ENCODE data around the gene ARRDC2.
"Not testable (repeated sequence)": the region's sequence is repeated elsewhere in the genome, so short reads cannot be mapped to it uniquely, and the experiment has no call there.

The ARRDC2 gene

DNA sequence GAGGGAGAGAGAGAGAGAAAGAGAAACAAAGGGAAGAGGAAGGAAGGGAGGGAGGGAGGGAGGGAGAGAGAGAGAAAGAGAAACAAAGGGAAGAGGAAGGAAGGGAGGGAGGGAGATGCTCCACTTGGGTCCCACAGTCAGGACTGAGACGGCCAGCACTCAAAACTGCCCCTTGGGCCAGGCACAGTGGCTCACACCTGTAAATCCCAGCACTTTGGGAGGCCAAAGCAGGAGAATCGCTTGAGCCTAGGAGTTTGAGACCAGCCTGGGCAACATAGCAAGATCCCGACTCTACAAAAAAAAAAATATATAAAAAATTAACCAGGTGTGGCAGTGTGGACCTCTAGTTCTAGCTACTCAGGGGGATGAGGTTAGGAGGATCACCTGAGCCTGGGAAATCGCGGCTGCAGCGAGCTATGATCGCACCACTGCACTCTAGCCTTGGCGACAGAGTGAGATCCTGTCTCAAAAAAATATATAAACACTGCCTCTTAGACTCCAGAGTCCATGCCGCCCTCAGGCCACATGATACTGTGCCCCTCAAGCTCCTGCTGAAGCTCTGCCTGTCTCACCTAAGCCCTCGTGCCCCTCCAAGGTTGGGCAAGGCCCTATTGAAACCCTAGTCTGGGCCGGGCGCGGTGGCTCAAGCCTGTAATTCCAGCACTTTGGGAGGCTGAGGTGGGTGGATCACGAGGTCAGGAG, 8.4 kb downstream of the ARRDC2 start:
- DNase-seq (ENCODE audit: low read depth in 3 of 3, low spot score in 1 of 3), result no peak

DNA sequence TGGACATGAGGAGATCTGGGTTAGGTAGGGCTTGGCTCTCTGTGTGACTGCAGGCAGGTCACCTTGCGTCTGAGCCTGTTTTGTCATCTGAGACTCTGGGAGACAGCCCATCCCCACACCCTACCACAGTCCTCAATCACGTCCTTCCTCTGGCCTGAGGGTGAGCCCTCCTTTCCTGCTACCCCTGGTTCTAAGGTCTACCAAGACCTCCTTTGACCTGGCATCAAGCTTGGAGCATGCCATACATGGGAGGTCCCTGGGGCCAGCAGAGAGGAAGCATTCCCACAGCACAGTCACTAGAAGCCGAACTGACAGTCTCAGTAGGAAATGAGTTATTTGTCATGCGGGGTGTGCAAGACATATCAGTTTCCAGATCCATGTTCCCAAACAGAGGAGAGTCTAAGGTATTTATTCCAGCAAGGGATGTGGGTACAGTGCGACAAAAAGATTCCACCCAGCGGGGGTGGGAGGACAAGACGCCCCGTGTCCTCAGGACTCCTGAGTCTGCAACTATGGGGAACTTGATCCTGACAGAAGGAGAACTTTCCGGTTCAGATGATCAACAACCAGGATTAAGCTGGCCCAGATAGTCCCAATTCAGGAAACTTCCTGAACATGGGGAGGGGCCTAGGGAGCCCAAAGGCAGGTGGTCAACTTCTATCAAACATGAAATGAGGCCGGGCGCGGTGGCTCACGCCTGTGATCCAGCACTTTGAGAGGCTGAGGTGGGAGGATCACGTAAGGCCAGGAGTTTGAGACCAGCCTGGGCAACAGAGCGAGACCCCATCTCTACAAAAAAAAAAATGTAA, 9.5 kb downstream of the ARRDC2 start:
- DNase-seq (ENCODE audit: low read depth in 3 of 3, low spot score in 1 of 3), result no peak

DNA sequence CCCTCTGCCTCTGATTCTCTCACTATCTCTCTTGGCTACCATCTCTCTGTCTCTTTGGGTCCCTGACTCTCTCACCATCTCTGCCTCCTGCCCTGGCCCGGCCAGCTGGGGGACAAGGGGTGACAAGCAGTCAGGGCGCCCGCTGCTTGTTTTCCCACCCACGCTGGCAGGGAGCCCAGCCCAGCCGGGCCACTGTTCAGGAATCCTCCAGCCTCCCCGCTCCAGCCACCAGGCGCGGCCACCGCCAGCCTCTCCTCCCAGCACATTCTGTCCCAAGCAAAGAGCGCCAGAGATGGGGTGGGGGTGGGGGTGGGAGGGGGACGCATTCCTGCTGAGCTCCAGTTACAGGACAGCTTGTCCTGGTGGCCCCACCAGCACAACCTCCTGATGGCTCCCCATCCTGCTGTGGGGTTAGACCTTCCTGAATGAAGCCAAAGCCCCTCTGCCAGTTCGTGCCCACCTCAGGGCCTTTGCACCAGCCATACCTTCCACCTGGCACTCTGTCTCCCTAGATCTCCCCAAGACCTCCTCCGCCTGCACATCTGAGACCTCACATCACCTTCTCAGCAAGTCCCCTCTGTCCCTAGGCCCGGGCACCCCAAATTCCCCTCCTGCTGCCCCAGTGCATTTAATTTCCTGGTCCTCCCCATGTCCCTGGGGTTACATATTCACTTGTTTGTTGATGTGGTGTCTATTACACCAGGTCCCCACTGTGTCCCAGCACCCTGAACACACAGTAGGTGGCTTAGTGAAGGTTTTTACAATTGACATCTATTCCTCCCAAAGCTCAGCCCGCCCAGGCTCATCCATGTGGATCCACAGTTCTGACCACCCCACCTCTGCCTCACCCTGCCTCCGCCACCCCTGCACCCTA, 12.5 kb downstream of the ARRDC2 start:
- DNase-seq (ENCODE audit: low read depth in 3 of 3, low spot score in 1 of 3), result no peak

DNA sequence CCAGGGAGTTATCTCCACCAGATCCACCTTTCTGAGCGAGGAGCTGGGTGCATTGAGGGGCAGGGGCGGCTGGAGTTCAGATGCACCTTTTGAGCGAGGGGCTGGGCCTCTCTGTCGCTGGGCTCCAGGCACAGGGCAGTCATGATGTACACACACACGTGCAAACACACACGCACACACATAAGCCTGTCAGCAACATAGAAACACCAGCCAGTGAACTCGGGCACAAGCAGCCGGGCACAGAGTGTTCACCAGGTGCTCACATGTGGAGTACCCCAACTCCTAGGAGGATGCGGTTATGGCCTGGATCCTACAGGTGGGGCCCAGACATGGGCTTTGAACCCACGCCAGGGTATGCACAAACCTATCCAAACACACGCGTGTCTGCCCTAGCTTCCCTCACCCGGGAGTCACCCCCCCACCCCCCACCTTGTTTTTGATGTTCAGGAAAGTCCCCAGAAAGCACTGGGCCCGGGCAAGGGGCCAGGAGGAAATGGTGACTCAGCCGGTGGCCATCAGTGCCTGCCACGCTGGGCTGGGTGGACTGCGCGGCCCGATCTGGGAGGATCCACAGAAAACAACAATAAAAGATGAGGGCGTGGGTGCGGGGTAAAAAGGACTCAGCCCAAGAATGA, 13.3 kb downstream of the ARRDC2 start:
- peak in 2 of 3 donors; percentile 70 to 73 for DNase-seq (ENCODE audit: low read depth in 3 of 3, low spot score in 1 of 3)

DNA sequence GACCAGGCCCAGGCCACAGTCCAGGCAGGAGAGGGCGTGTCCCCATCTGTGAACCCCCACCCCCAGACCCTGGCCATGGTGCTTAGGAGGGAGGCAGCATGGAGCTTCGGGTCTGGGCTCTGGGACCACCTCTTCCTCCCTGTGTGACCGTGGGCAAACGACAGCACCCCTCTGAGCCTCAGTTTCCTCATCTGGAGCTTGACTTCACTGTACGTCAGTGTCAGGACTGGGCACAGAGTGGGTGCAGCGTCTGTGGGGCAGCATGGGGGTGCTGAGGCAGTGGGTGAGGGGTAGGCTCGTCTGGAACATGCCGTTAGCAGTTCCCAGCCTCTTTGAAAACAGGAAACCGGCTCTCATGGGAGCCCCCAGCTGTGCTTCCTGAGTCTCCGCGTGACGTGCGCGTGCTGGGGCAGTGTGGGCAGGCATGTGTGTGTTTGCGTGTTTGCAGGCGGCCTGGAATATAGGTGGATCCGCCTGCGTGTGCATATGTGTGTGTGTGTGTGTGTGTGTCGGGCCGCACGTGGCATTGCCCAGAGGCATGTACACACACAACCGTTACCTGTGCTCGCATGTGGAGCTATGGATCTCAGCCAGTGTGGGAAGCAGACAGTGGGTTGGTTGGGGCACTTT, 15.8 kb downstream of the ARRDC2 start:
- DNase-seq (ENCODE audit: low read depth in 3 of 3, low spot score in 1 of 3), result peak in 1 of 3 donors; percentile 49

DNA sequence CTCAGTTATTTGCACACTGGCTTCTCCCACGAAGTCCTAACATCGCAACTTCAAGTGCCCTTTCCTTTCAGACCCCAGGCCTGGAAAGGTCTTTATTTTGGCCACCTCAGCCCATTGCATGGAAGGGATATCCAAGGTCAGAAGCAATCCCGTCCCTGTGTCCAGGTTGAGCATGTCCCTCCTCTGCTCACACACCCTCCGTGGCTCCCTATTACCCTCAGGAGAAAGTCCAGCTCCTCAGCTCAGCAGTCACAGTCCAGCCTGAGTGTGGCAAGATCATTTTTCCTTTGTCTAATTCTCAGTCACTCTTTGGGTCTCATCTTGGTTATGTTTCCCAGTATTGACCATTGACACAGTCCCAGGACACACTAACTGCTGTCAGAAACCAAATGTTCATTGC, 19.2 kb downstream of the ARRDC2 start:
- no peak for DNase-seq (ENCODE audit: low read depth in 3 of 3, low spot score in 1 of 3)

DNA sequence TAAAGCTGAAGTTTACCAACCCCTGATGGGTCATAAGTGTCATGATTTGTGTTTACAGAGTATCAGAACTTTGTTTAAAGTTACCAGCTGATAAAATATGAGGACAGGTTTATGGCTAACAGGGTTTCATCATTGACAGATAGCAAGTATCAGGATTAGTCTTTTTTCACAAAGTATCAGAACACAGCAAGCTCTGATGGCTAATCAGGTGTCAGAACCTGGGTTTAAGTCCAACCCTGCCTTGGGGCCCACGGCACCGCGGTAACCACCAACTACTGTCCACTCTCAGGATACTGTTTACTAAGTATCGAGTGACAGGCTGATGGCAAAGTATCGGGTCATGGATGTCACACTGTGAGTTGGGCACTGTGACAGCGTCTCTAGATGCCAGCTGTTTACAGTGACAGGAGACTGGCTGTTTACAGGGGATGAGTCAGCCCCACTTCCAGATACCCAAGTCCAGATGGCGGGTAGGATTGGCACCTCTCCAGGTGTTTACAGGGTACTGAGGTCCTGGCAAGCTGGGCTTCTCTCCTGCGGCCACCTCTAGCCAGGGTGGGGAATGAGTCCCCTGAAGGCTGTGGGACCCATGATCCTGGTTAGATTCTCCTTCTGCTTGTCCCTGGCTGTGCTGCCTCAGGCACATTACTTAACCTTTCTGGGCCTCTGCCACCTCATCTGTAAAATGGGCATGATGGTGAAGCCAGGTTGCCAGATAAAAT, 21.8 kb downstream of the ARRDC2 start:
- DNase-seq (ENCODE audit: low read depth in 3 of 3, low spot score in 1 of 3), result no peak

DNA sequence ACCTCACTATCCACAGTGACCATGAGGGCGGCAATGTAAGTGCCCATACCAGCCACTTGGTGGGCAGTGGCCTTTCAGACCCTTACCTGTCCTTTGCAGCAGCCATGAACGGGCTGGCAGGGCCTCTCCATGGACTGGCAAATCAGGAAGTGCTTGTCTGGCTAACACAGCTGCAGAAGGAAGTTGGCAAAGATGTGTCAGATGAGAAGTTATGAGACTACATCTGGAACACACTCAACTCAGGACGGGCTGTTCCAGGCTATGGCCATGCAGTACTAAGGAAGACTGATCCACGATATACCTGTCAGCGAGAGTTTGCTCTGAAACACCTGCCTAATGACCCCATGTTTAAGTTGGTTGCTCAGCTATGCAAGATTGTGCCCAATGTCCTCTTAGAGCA, 23.4 kb downstream of the ARRDC2 start:
- DNase-seq (ENCODE audit: low read depth in 3 of 3, low spot score in 1 of 3), result not testable (repeated sequence)

DNA sequence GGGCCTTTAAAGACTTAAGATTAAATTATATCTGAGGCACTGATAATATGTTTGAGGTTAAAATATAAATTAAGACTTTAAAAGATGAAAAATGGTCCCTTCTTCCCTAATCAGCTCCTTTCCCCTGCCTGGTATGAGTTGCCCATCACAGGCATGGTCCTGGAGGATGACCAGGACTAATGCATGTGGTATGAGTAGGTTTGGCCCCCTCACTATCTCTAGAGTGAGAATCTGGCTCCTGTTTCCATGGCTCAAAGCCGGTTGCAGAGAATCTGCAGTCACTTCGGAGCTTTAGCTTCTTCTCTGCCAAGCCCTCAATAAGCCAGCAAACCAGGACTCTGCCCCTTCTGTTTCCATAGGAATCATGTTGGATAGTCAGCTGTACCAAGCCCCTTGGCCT, 24.1 kb downstream of the ARRDC2 start:
- DNase-seq (ENCODE audit: low read depth in 3 of 3, low spot score in 1 of 3), result not testable (repeated sequence)

DNA sequence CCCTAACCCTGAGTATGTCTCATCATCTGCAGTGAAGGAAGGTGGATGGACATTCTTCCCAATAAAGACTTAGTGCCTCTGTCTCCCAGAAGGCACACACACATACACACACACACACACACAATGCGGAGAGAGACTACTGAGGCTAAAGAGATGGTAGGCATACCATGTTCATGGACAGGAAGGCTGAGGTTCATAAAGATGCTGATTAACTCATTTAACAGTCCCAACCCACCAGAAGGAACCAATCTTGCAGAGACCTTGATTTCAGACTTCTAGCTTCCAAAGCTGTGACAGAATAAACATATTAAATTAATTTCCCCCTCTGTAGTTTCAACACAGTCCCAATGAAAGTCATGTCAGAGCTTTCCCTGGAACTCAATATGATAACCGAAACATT, 33.1 kb downstream of the ARRDC2 start:
- no peak for DNase-seq (ENCODE audit: low read depth in 3 of 3, low spot score in 1 of 3)

DNA sequence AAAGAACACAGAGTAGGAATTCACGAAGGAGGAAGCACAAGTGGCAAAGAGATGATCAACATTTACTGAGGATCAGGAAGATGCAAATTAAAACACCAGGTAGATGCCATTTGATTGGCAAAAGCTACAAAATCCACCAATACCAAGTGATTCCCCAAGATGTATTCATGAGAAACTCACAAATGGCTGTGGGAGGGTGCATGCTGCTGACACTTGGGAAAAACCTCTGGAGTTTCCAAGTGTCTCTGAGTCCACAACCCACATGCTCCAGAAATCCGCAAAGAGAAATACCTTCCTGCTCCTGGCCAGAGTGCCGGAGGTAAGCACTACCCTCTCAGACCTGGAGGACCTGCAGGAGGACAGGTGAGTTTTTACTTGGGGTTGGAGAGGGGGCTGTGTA, 35.7 kb downstream of the ARRDC2 start:
- DNase-seq (ENCODE audit: low read depth in 3 of 3, low spot score in 1 of 3), result no peak

DNA sequence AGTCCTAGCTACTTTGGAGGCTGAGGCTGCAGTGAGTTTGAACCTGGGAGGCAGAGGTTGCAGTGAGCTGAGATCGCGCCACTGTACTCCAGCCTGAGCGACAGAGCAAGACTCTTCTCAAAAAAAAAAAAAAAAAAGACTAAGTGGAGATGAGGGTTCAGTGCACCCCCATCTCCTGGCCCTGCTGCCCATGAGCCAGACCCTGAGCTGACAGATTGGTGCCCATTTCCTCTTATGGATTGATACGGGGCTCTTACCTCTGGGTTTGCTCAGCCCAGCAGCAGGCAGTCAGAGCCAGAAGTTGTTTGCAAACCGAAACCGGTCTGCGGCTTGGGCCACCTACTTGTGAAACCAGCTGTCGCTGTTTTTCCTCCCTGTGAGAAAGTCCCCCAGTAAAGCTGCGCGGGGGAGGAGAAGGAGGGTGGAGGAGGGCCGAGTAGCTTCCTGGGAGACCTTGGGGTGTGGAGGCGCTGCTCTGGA, 36.9 kb downstream of the ARRDC2 start:
- DNase-seq (ENCODE audit: low read depth in 3 of 3, low spot score in 1 of 3), result peak; percentile 62 to 72 (median 69)

DNA sequence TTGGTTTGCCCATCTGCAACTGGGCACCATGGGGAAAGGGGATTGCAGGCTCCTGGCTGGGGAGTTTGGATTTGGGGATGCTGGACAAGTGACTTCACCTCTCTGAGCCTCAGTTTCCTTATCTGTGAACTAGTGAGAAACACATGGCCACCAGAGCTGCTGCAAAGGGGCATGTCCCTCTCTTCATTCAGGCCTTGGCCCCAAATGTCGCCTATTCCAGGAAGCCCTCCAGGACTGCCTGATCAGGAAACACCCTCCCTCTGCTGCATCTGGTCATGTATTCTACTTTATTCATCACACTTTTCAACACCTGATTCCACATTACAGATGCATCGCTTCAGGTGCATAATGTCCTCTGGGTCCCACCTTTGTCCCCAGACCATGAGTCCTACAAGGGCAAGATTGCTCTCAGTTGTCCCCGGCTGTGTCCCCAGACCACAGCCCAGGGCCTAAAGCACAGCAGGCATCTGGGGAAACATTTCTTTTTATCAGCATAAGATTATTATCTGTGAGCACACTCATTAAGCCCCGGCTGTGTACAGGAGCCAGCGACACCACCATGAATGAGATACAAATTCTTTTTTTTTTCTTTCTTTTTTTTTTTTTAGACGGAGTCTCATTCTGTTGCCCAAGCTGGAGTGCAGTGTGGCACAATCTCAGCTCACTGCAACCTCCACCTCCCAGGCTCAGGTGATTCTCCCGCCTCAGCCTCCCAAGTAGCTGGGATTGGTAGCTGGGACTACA, 37.5 kb downstream of the ARRDC2 start:
- DNase-seq (ENCODE audit: low read depth in 3 of 3, low spot score in 1 of 3), result no peak

DNA sequence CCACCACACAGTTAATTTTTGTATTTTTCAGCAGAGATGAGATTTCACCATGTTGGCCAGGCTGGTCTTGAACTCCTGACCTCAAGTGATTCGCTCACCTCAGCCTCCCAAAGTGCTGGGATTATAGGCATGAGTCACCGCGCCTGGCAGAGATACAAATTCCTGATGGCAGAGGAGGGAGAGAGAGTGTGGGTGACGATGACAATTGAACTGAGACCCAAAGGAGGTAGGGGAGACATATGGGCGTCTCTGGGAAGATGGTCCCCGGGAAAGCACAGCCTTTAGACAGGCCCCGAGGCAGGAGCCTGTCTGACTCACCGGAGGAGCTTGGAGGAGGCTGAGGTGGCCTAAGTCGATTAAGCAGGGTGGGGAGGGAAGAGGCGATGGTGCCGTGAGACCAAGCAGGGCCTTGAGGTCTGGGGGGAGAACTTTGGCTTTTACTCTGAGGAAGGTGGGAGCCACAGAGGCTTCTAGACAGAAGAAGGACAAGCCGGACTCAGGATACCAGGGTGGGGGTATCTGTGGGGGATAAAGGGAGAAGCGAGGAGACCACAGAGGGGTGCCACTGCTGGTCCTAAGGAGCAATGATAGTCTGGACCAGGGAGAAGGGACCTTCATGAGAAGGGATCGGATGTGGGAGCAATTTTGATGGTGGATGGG, 38.2 kb downstream of the ARRDC2 start:
- DNase-seq (ENCODE audit: low read depth in 3 of 3, low spot score in 1 of 3), result no peak

DNA sequence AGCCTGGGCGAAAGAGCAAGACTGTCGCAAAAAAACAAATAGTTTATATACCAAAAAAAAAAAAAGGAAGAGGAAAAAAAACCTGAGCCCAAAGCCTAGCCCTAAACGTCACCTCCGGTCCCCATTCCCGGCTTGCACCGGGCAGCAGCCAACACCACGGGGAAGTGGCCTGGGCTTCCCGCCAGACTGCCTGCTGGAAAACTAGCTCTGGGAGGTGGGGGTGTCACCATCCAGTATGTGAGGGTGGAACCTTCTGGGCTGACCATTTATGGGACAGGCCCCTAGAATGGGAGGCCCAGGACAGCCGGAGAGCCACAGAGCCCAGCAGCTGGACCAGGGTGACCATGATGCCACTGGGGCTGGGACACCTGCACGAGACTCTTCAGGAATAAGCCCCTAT, 41.4 kb downstream of the ARRDC2 start:
- no peak for DNase-seq (ENCODE audit: low read depth in 3 of 3, low spot score in 1 of 3)

DNA sequence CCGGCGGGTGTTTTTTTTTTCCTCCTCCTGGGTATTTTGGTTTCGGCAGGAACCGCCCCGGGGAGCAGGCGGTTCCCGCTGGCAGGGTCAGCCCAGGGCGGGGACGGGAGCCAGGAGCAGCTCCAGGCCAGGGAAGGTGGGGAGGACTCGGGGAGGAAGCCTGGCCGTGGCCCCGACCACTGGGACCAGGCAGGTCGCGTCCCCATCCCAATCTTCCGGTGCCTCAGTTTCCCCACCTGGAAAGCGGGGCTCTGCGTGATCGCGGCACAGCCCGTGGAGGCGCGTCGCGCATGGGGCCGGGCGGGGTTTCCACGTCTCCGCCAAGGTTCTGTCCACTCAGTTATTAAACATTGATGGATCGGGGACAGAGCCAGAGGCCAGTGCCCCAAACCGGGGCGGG, 43.9 kb downstream of the ARRDC2 start:
- no peak for DNase-seq (ENCODE audit: low read depth in 3 of 3, low spot score in 1 of 3)

DNA sequence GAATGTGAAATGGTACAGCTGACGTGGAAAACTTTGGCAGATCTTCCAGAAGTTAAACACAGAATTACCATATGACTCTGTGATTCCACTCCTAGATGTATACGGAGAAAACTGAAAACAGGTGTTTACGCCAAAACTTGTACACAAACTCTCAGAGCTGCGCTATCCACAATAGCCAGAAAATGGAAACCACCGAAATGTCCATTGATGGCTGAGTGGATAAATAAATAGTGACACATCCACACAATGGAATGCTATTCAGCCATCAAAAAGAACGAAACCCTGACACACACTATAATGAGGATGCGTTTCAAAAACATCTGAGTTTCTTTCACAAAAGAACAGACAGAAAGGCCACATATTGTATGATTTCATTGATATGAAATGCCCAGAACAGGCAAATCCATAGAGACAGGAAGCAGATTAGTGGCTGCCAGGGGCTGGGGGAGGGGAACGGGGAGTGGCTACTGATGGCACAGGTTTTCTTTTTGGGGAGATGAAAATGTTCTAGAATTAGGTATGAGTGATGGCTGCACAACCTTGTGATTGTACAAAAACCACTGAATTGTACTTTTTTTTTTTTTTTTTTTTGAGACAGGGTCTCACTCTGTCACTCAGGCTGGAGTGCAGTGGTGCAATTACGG, 45.7 kb downstream of the ARRDC2 start:
- DNase-seq (ENCODE audit: low read depth in 3 of 3, low spot score in 1 of 3), result no peak

DNA sequence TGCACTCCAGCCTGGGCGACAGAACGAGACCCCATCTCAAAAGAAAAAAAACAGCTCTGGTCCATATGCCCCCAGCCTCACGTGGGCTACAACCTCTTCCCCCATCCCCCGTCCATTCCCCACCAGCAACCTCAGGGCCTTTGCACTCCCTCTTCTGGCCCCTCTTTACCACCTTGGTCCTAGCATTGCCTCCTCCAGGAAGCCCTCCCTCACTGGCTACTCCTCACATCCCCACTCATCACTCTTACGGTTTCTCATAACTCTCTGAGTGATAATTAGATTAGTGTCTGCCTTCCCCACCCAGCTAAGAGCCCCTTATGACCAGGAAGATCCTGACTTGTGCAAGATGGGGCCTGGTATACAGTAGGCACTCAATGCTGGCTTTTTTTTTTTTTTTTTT, 48.0 kb downstream of the ARRDC2 start:
- DNase-seq (ENCODE audit: low read depth in 3 of 3, low spot score in 1 of 3), result no peak
